ENCODE measurements around the gene PDCD6IP.
"Not testable (repeated sequence)": the region's sequence is repeated elsewhere in the genome, so short reads cannot be mapped to it uniquely, and the experiment has no call there.

The PDCD6IP gene, protein sequence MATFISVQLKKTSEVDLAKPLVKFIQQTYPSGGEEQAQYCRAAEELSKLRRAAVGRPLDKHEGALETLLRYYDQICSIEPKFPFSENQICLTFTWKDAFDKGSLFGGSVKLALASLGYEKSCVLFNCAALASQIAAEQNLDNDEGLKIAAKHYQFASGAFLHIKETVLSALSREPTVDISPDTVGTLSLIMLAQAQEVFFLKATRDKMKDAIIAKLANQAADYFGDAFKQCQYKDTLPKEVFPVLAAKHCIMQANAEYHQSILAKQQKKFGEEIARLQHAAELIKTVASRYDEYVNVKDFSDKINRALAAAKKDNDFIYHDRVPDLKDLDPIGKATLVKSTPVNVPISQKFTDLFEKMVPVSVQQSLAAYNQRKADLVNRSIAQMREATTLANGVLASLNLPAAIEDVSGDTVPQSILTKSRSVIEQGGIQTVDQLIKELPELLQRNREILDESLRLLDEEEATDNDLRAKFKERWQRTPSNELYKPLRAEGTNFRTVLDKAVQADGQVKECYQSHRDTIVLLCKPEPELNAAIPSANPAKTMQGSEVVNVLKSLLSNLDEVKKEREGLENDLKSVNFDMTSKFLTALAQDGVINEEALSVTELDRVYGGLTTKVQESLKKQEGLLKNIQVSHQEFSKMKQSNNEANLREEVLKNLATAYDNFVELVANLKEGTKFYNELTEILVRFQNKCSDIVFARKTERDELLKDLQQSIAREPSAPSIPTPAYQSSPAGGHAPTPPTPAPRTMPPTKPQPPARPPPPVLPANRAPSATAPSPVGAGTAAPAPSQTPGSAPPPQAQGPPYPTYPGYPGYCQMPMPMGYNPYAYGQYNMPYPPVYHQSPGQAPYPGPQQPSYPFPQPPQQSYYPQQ

DNA sequence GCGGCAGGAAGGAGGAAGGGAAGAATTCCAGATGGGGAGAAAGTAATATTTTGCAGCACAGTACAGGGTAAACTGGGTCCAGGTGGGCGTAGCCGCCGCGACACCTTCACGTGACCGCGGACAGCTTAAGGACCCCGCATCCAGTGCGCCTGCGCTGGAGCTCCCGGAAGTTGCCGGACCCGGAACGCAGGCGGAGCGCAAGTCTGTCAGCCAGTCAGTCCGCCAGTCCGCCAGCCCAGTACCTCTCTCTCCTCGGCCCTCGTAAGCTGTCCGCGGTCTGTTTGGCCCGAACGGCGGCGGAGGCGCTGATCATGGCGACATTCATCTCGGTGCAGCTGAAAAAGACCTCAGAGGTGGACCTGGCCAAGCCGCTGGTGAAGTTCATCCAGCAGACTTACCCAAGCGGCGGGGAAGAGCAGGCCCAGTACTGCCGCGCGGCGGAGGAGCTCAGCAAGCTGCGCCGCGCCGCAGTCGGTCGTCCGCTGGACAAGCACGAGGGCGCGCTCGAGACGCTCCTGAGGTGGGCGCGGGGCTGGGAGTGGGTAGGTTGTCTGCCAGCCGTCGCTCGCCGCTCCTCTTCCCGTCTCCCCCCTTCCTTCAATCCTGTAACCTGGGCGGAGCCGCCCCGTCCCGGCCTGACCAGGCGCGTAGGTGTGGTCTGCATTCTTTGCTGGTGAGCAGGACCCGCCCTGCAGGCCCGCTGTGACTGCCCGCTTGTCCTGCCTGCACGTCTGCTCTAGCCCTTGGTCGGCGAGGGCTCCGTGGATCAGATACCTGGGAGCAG lies at the start of gene PDCD6IP:
TSS of gene PDCD6IP (plus strand) at position 213 of the 784 bp plus-strand sequence. CDS start at position 312, 99 bp downstream.
- DNase-seq, result peak; percentile 90 to 91

DNA sequence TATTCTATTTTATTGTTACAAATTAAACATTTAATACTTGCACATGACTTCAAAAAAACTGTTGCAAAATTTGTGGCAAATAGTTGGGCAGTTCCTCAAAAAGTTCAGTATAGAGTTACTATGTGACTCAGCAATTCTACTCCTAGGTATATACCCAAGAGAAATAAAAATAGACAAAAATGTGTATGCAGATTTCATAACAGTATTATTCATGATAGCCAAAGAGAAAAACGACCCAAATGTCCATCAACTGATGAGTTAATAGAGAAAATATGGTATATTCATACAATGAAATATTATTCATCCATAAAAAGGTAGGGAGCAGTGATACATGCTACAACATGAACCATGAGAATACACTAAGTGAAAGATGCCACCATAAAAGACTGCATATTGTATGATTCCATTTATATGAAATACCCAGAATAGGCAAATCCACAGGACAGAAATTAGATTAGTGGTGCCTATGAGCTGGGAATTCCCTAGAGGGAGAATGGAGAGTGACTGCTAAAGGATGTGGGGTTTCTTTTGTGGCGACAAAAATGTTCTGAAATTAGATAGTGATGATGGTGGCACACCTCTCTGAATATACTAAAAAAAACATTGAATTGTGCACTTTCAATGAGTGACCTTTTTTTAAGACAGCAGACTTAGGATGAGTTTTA lies 48.8 kb upstream of the PDCD6IP start:
- DNase-seq, result no peak

DNA sequence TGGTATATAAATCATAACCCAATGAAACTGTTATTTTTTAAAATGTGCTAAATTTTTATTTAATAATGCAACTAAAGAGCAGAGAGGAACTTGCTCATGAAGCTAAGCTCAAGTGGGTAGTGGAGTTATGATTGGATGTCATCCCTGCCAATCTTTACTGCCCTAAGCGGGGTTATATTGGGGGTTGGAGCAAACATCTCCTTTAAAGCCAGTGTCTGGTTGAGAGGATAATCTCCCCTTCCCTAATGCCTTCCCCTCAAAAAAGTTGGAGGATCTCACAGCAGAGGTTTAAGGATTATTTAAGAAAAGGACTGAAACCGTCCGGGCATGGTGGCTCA lies 48.2 kb upstream of the PDCD6IP start:
- DNase-seq, result no peak

DNA sequence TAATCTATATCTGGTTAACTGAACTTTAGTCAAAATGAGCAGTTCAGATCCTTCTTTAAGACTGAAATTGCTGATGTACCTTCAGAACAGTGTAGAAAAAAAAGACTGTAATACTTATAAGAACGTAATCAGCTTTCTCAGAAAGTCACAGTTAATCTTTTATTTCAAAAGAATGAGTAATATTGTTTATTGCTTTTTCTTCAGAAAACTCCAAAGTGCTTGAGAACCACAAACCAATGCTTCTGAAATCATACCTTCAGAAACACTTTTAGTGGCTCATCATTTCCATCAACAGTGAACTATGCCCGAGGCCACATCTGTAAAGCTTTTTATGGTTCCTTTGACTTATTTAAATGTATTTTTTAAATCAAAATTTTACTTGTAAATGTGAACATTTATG lies 47.1 kb upstream of the PDCD6IP start:
- DNase-seq, result no peak

DNA sequence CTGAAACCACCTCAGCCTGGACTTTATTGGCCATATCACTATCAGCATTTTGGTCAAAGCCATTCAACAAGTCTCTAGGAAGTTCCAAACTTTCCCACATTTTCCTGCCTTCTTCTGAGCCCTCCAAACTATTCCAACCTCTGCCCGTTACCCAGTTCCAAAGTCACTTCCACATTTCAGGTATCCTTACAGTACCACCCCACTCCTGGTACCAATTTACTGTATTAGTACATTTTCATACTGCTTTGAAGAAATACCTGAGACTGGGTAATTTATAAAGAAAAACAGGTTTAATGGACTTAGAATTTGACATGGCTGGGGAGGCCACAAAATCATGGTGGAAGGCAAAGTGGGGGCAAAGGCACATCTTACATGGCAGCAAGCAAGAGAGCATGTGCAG lies 44.0 kb upstream of the PDCD6IP start:
- not testable (repeated sequence) for DNase-seq

DNA sequence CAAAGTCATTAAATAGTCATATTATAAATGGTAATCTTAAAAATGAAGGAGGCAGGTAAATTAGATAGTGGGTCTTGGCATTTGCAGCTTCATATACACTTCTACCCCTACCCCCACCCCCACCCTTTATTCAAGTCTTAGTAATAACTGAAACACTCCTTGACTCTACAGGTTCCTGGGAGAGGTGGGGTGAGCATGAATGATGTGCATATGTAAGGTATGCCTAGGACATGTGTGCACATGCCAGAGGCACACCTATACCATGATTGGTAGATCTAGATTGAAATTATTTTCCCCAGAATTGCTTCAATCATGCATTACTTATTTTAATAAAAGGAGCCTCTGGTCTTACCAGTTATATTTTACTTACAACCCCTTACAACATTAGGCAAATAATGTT lies 40.1 kb upstream of the PDCD6IP start:
- no peak for DNase-seq

DNA sequence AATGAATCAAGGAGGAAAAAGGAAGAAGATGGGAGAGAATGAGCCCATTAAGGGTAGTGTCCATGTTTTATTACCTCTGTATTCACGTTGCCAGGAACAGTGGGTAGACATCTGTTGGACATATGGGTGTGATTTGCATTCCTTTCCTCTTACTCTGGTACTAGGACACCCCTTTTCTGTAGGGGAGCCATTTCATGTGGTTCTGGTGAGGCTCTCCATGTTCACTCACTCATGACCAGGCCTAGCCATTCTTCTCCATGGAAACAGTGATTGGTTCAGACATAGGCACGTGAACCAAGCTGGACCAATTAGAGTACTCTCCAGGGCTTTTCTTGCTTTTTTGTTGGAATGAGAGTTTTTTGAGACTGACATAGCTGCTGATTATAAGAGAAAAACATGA lies 39.6 kb upstream of the PDCD6IP start:
- no peak for DNase-seq

DNA sequence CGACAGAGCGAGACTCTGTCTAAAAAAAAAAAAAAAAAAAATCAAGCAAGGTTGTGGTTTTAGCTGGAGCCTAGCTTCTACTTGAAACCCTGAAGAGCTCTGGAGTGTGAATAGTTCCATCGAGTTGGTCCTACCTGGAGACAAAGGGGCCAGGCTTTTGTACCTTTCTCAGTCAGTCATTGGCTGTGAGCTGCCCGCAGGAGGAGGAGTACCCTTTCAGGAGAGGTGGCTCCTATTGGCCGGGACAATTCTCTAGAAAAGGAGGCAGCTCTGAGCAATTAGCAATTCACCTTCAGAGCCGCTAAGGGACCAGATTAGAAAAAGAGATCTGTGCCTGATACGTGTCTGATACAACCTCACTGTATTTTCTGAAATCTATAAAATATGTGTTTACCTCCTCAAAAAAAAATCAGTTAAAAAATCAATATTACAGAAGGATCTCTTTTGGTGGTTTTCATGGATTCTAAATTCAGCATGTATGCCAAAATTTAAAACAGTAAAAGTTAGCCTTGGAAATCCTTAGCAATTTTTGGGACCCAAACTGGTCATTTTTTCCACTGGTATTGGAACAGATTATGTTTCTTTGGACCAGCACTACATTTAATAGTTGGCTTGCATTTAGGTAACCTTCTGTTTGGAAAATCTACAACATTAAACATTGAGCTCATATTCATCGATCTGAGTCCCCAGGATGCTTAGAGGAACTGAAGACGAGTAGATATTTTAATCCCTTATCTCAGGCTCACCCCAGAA lies 29.7 kb upstream of the PDCD6IP start:
- DNase-seq, result no peak

DNA sequence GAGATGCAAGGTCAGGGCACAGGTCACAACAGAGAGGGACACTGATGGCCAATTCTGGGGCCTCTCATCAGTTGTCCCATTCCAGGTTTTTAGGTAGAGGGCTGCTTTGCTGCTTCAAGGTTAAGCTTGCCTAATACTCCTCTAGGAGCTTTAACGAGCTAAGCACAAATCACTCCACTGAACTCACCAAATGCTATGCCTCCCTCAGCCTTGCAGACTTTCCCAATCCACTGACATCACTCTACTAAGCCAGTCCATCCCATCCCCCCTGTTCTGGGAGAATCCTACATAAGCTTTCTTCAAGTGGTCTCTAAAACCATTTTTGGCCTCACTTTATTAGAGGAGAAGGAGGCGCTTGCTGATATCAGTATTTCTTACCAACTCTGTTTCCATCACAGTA lies 24.8 kb upstream of the PDCD6IP start:
- DNase-seq, result no peak

DNA sequence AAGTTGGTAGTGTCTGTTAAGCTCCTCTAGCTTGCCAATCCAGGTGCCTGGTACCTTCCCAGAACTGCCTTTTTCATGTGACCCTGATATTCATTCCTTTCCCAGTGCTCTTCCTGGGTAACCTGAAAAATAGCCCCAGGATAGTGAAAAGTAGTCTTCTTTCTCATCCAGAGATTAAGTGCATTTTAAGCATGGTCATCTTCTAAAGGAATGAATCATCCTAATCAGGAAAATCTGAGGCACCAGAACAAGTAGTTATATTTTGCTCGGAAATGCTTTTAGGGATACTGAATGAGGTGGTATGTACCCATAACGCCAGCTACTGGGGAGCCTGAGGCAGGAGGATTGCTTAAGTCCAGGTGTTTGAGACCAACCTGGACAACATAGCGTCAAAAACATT lies 23.1 kb upstream of the PDCD6IP start:
- DNase-seq, result no peak

DNA sequence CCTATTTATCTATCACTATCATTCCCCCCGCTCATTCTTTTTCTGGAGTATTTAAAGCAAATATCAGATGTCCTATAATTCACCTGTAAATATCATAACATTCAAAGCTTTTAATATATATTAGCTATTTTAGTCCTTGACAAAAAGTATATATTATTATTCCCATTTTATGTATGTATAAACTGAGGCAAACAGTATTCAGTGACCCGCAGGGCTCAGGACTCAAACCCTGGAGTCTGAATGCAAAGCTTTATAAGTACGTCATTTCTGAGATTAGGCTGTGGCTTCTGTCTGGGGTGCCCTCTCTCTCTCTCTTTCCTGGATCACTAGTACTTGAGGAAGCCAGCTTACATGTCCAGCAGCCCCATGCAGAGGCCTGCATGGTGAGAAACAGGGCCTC lies 20.4 kb upstream of the PDCD6IP start:
- no peak for DNase-seq

DNA sequence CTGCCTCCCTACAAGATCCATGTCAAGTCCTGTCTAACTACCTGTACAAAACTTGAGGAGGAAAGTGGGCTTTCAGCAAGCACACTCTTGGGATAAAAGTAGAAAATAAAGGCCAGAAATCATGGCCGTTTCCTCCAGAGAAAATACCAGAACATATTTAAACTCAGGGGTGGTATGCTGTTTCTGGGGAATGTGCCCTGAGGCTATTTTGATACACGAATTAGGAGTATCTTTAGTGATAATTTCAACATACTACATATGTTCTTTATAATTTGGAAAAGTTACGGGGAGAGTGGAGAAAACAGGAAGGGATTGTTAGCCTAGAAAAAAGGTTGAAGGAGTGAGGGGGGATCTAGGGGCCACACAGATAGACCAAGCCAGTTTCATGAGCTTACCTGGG lies 18.7 kb upstream of the PDCD6IP start:
- DNase-seq, result no peak

DNA sequence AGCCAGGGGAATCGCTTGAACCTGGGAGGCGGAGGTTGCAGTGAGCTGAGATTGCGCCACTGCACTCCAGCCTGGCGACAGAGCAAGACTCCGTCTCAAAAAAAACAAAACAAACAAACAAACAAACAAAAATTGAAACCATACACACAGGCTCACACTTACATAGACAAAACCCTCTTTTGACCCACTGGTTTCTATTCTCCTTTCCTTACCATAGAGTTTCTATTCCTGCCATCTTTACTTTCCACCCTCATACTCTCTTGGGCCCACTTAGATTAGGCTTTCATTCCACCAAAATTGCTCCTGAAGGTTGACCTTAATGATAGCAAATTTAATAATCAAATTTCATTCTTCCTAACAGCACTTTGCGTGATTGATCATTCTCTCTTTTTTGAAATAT lies 17.0 kb upstream of the PDCD6IP start:
- not testable (repeated sequence) for DNase-seq

DNA sequence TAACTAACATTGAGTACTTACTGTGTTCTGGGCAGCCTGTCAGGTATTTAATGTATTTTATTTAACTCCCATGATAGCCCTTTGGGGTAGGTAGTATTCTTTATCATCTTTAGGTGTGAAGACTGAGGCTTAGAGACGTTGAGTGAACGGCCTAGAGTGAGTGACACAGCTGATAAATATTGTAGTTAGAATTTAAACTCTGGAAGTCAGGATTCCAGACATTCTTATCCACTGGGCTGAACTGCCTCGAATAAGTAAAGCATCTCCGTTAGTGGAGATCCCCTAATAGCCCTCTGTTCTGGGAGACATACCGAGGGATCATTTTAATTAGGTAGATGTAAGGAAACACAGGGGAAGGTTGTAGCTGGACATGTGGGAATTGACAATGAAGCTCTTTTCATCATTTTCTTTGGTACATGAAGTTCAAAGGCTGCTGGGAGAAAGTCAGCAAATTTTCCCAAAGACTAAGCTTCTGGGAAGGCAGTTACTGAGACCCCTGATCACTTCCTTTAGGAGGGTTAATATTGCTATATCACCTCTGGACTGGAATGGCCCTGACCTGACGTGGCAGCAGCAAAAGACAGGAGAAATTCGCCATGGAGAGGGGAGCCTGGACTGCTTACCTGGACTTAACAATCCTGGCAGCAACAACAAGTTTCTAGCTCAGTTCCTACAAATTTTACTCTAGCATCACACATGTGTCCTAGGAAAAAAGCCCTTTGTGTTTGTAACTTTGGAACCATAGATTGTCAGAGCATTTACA lies 11.7 kb upstream of the PDCD6IP start:
- no peak for DNase-seq

DNA sequence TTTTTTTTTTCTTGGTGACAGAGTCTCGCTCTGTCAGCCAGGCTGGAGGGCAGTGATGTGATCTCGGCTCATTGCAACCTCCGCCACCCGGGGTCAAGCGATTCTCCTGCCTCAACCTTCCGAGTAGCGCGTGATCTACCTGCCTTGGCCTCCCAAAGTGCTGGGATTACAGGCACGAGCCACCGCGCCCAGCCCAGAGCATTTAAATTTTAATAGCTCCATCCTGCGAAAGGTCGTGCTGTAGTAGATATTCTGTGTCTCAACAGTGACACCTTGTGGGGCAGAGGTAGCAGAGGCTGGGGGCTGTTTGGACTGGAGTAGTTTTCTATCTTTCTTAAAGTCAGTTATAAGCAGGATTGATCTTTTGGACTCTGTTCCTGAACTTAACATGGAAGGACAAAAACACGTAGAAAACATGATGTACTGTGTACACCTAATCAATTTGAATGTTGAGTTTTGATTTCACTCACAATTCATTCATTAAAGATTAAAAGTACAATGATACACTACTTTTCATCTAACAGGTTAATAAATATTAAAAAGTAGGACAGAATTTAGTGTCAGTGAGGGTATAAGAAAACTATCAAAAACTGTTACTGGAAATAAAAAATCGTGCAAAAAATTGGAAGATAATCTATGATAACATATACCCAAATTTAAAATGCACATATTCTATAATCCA lies 11.0 kb upstream of the PDCD6IP start:
- peak; percentile 51 to 54 for DNase-seq

DNA sequence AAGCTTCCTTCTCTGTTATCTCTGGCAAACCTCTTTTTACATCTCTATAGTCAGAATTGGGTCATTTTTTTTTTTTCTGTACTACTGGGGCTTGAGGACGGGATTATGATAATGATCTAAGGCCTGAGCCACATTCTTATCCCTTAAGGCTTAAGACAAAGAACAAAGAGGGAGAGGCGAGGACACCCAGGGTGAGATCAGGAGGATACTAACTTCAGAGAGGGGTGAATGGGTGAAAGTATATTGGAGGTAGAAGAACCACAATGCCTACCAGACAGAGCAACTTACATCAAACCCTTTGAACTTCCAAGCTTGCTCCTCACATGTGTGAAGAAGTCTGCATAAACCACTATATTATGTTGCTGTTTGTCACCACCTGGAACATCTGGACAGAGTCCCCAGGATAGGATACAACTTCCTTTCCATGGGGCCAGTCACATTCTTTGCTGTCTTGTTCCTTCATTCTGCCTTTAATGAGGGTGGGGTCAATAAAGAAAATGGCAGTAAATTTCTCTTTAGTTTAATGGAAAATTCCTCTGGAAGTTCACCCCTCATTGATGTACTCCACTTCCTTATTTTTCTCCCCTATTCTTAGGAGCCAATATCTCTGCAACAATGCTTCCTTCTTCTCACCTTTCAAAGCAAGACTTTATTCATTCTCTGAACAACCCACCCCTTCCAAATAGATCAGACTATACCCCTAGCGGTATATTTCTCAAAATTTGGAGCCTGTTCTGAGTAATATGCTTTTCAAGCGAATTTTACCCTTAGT lies 9.1 kb upstream of the PDCD6IP start:
- no peak for DNase-seq

DNA sequence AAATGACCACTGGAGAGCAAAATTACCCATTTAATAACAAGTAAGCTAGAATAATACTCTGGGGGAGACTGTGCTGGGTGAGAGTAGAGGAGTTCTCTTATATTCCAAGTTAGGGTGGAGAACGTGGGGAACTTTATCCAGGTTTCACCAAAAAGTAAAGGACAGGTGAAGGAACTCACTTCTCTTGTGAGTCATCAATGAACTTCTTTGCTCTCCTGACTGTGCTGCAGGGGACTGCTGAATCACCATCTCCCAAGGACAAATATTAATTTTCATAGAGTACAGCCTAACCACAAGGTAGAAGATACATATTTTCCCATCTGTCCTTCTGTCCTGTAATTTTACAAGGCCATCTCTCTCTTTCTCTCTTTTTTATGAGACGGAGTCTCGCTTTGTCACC lies 8.3 kb upstream of the PDCD6IP start:
- DNase-seq, result no peak

DNA sequence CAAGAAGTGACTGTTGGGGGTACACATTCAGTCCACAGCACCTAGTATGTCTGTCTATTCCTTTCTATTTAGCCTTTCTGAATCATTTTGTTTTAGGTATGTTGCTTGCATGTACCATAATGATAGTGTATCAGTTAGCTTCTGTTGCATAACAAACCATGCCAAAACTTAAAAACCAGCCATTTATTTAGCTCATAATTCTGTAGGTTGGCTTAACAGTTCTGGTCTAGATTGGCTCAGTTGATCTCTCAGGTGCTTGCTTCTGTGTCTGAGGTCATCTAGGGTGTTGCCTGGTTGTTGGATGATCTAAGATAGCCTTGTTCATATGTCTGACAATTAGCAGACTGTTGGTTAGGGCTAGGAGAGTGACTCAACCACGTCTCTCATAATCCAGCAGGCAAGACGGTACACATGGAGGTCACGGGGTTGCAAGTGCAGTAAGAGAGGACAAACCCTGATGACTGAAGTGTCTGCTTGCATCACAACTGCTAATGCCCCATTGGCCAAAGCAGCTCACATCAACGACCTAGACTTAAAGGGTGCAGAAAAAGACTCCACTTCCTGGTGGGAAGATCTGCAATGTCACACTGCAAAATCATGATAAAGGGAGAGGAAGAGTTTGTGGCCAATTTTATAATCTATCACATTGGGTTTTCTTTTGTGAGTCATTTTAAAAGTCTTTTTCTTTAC lies 6.8 kb upstream of the PDCD6IP start:
- DNase-seq, result no peak
